ENCODE measurements around the gene CFH.

The CFH gene

DNA sequence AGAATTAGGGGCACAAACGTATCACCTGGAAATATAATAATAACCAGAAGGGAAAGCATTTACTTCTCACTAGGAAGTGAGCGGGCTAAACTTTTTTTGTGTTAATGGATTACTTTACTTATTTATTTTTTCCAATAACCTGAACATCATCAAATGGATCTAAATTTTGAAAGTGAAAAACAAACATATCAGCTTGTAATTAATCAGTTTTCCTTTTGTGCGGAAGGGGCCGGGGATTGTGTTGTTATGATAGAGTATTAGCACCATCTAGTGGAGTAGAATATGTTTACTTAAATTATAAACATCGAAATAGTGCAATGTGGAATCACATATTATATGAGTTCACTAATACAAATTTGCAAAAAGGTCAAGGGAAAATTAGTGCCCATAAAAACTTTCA, 9.0 kb downstream of the CFH start:
- TF ChIP-seq SIN3A (IDR thresholded peaks at IDR 0.05; ENCODE audit: borderline replicate concordance, insufficient read depth, low read length), result no peak
- TF ChIP-seq FOXP2 (optimal IDR thresholded peaks at IDR 0.05; ENCODE audit: borderline replicate concordance, extremely low read depth, extremely low read length, insufficient read depth), result no peak
- no peak for TF ChIP-seq TAF1 (IDR thresholded peaks at IDR 0.05; ENCODE audit: borderline replicate concordance, insufficient read depth, low read length)
- TF ChIP-seq POLR2AphosphoS5 (IDR thresholded peaks at IDR 0.05; ENCODE audit: low read depth, low read length), result no peak
- TF ChIP-seq, protein P1, sequence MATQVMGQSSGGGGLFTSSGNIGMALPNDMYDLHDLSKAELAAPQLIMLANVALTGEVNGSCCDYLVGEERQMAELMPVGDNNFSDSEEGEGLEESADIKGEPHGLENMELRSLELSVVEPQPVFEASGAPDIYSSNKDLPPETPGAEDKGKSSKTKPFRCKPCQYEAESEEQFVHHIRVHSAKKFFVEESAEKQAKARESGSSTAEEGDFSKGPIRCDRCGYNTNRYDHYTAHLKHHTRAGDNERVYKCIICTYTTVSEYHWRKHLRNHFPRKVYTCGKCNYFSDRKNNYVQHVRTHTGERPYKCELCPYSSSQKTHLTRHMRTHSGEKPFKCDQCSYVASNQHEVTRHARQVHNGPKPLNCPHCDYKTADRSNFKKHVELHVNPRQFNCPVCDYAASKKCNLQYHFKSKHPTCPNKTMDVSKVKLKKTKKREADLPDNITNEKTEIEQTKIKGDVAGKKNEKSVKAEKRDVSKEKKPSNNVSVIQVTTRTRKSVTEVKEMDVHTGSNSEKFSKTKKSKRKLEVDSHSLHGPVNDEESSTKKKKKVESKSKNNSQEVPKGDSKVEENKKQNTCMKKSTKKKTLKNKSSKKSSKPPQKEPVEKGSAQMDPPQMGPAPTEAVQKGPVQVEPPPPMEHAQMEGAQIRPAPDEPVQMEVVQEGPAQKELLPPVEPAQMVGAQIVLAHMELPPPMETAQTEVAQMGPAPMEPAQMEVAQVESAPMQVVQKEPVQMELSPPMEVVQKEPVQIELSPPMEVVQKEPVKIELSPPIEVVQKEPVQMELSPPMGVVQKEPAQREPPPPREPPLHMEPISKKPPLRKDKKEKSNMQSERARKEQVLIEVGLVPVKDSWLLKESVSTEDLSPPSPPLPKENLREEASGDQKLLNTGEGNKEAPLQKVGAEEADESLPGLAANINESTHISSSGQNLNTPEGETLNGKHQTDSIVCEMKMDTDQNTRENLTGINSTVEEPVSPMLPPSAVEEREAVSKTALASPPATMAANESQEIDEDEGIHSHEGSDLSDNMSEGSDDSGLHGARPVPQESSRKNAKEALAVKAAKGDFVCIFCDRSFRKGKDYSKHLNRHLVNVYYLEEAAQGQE (IDR thresholded peaks at IDR 0.05; ENCODE audit: insufficient read depth in 1 of 2, low read depth in 2 of 2, low read length in 2 of 2), result no peak

DNA sequence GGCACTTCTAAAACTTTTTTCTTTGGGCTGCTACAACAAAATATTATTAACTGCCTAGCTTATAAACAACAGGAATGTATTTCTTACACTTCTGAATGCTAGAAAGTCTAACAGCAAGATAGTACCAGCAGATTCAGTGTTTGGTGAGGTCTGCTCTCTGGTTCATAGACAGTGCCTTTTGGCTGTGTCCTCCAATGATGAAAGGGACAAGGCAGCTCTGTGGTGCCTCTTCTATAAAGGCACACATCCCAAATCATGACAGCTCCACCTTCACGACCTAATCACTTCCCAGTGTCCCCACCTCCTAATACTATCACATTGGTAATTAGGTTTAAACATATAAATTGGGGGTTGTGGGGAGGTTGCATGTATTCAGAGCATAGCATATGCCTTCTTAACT, 9.5 kb downstream of the CFH start:
- no peak for TF ChIP-seq TAF1 (IDR thresholded peaks at IDR 0.05; ENCODE audit: borderline replicate concordance, insufficient read depth, low read length)
- TF ChIP-seq, protein P1 (IDR thresholded peaks at IDR 0.05; ENCODE audit: insufficient read depth in 1 of 2, low read depth in 2 of 2, low read length in 2 of 2), result no peak
- no peak for TF ChIP-seq POLR2AphosphoS5 (IDR thresholded peaks at IDR 0.05; ENCODE audit: low read depth, low read length)
- no peak for TF ChIP-seq SIN3A (IDR thresholded peaks at IDR 0.05; ENCODE audit: borderline replicate concordance, insufficient read depth, low read length)
- no peak for TF ChIP-seq FOXP2 (optimal IDR thresholded peaks at IDR 0.05; ENCODE audit: borderline replicate concordance, extremely low read depth, extremely low read length, insufficient read depth)

- TF ChIP-seq, protein P1 (IDR thresholded peaks at IDR 0.05; ENCODE audit: insufficient read depth in 1 of 2, low read depth in 2 of 2, low read length in 2 of 2), result no peak
- no peak for TF ChIP-seq TAF1 (IDR thresholded peaks at IDR 0.05; ENCODE audit: borderline replicate concordance, insufficient read depth, low read length)
- TF ChIP-seq POLR2AphosphoS5 (IDR thresholded peaks at IDR 0.05; ENCODE audit: low read depth, low read length), result no peak
- no peak for TF ChIP-seq FOXP2 (optimal IDR thresholded peaks at IDR 0.05; ENCODE audit: borderline replicate concordance, extremely low read depth, extremely low read length, insufficient read depth)
- no peak for TF ChIP-seq SIN3A (IDR thresholded peaks at IDR 0.05; ENCODE audit: borderline replicate concordance, insufficient read depth, low read length)
These were observed 15.3 kb downstream of the CFH start for GRCh38 chr1:196667131-196667530.

- TF ChIP-seq FOXP2 (optimal IDR thresholded peaks at IDR 0.05; ENCODE audit: borderline replicate concordance, extremely low read depth, extremely low read length, insufficient read depth) (no peak), POLR2AphosphoS5 (IDR thresholded peaks at IDR 0.05; ENCODE audit: low read depth, low read length) (no peak), TAF1 (IDR thresholded peaks at IDR 0.05; ENCODE audit: borderline replicate concordance, insufficient read depth, low read length) (no peak), SIN3A (IDR thresholded peaks at IDR 0.05; ENCODE audit: borderline replicate concordance, insufficient read depth, low read length) (no peak)
- TF ChIP-seq, protein P1 (IDR thresholded peaks at IDR 0.05; ENCODE audit: insufficient read depth in 1 of 2, low read depth in 2 of 2, low read length in 2 of 2), result no peak
These were observed 17.2 kb downstream of the CFH start for GRCh38 chr1:196669051-196669450.

GRCh38 chr1:196669693-196670092, 17.9 kb downstream of the CFH start:
- TF ChIP-seq FOXP2 (optimal IDR thresholded peaks at IDR 0.05; ENCODE audit: borderline replicate concordance, extremely low read depth, extremely low read length, insufficient read depth) (no peak), TAF1 (IDR thresholded peaks at IDR 0.05; ENCODE audit: borderline replicate concordance, insufficient read depth, low read length) (no peak), SIN3A (IDR thresholded peaks at IDR 0.05; ENCODE audit: borderline replicate concordance, insufficient read depth, low read length) (no peak), POLR2AphosphoS5 (IDR thresholded peaks at IDR 0.05; ENCODE audit: low read depth, low read length) (no peak)
- TF ChIP-seq, protein P1 (IDR thresholded peaks at IDR 0.05; ENCODE audit: insufficient read depth in 1 of 2, low read depth in 2 of 2, low read length in 2 of 2), result no peak

Measured in PFSK-1 (cell line).